DND-41 (cell line): ENCODE measurements around the gene KRT73.

Source experiments
- ATAC-seq: fragments of 200-7000 bp; cut with Tn5 transposase; 3 replicates; pipeline ENCODE4 v1.9.1; 2021; ENCODE audit warnings: low read depth; ENCODE audit not compliant: insufficient read depth
- DNase-seq: peaks from one replicate; pipeline ENCODE4 v3.0.0-alpha.2; 2020
- H2AFZ ChIP-seq: 2 replicates; pipeline ENCODE4 v1.6.0; 2012; ENCODE audit warnings: low read depth, low read length
- H3K27ac ChIP-seq: 2 replicates; pipeline ENCODE4 v1.5.1; 2012; ENCODE audit warnings: low read length, inconsistent platforms
- H3K27me3 ChIP-seq: fragments of 200-600 bp; sonication (generic); 2 replicates; pipeline ENCODE4 v1.6.0; 2012; ENCODE audit warnings: low read length, mild to moderate bottlenecking, inconsistent platforms; ENCODE audit not compliant: insufficient read depth, poor library complexity
- H3K36me3 ChIP-seq: 2 replicates; pipeline ENCODE4 v1.5.1; 2012; ENCODE audit warnings: low read length, inconsistent platforms; ENCODE audit not compliant: insufficient read depth
- H3K4me1 ChIP-seq: 2 replicates; pipeline ENCODE4 v1.5.1; 2012; ENCODE audit warnings: mild to moderate bottlenecking, low read length; ENCODE audit not compliant: insufficient read depth
- H3K4me2 ChIP-seq: 2 replicates; pipeline ENCODE4 v1.6.0; 2012; ENCODE audit warnings: mild to moderate bottlenecking, moderate library complexity, low read length, inconsistent platforms; ENCODE audit not compliant: insufficient read depth
- H3K4me3 ChIP-seq, 2 experiments: fragments of 200-600 bp in 1 of 2; shearing (Covaris generic) in 1 of 2; 2 replicates each; pipeline ENCODE4 v1.5.1; 2012 to 2016; ENCODE audit warnings: inconsistent platforms in 2 of 2, low read length in 2 of 2, mild to moderate bottlenecking in 2 of 2, low read depth in 1 of 2, moderate library complexity in 1 of 2
- H3K79me2 ChIP-seq: 2 replicates; pipeline ENCODE4 v1.6.0; 2012; ENCODE audit warnings: low read length, inconsistent platforms; ENCODE audit not compliant: insufficient read depth
- H3K9ac ChIP-seq: 2 replicates; pipeline ENCODE4 v1.6.0; 2012; ENCODE audit warnings: low read depth, mild to moderate bottlenecking, inconsistent platforms, low read length, moderate library complexity
- H3K9me3 ChIP-seq: 2 replicates; pipeline ENCODE4 v1.5.1; 2012; ENCODE audit warnings: low read length, moderate library complexity, mild to moderate bottlenecking, inconsistent platforms; ENCODE audit not compliant: insufficient read depth, severe bottlenecking
- H4K20me1 ChIP-seq: 2 replicates; pipeline ENCODE4 v1.6.0; 2012; ENCODE audit warnings: low read length; ENCODE audit not compliant: insufficient read depth
- CTCF ChIP-seq: IDR thresholded peaks from 2 replicates; pipeline ENCODE4 v1.5.1; 2012; ENCODE audit warnings: borderline replicate concordance, low read length, moderate library complexity, mild to moderate bottlenecking; ENCODE audit not compliant: poor library complexity, severe bottlenecking; ENCODE audit errors: extremely low read depth
- EZH2 ChIP-seq: IDR thresholded peaks from 3 replicates; pipeline ENCODE4 v1.6.1; 2012; ENCODE audit warnings: borderline replicate concordance, low read depth, mild to moderate bottlenecking, moderate library complexity, low read length, inconsistent platforms; ENCODE audit not compliant: severe bottlenecking

The KRT73 gene

GRCh38 chr12:52614381-52615207, 3.8 kb downstream of the KRT73 start:
- H3K9ac ChIP-seq = no peak overlapping the region
- no peak for ATAC-seq
- TF ChIP-seq CTCF (no peak), EZH2 (no peak)
- H3K4me3 ChIP-seq = no peak overlapping the region
- no peaks in the 10 kb centered on the region; the same call in 1 of the 2 replicates for H4K20me1 ChIP-seq
- no peak for DNase-seq
- no peak overlapping the region for H3K4me2 ChIP-seq
- no peaks in the 10 kb centered on the region for H3K4me1 ChIP-seq
- H3K36me3 ChIP-seq = no peaks in the 10 kb centered on the region
- no peaks in the 10 kb centered on the region for H3K9me3 ChIP-seq
- peaks cover 13% of the 10 kb centered on the region for H3K27me3 ChIP-seq
- no peak overlapping the region for H3K27ac ChIP-seq
- H3K79me2 ChIP-seq = no peaks in the 10 kb centered on the region
- no peak overlapping the region for H2AFZ ChIP-seq

GRCh38 chr12:52613384-52614030, 4.9 kb downstream of the KRT73 start:
- Histone ChIP-seq H3K79me2 (no peaks in the 10 kb centered on the region), H3K4me1 (no peaks in the 10 kb centered on the region), H3K27me3 (peaks cover 20% of the 10 kb centered on the region), H2AFZ (no peak overlapping the region), H3K27ac (no peak overlapping the region), H4K20me1 (no peaks in the 10 kb centered on the region; the same call in 1 of the 2 replicates), H3K36me3 (no peaks in the 10 kb centered on the region), H3K9ac (no peak overlapping the region), H3K4me3 (no peak overlapping the region), H3K9me3 (no peaks in the 10 kb centered on the region), H3K4me2 (no peak overlapping the region)
- TF ChIP-seq EZH2 = no peak
- TF ChIP-seq CTCF = no peak
- DNase-seq (no peak), ATAC-seq (no peak)

GRCh38 chr12:52612431-52613383, 5.7 kb downstream of the KRT73 start:
- Histone ChIP-seq H3K79me2 (no peaks in the 10 kb centered on the region), H3K4me3 (no peak overlapping the region), H3K4me2 (no peak overlapping the region), H3K9me3 (no peaks in the 10 kb centered on the region), H3K36me3 (no peaks in the 10 kb centered on the region), H3K27ac (no peak overlapping the region), H3K4me1 (no peaks in the 10 kb centered on the region), H3K9ac (no peak overlapping the region), H2AFZ (no peak overlapping the region), H3K27me3 (peaks cover 28% of the 10 kb centered on the region), H4K20me1 (peaks cover 3% of the 10 kb centered on the region; the same call in 1 of the 2 replicates)
- TF ChIP-seq EZH2 (no peak), CTCF (no peak)
- DNase-seq (no peak), ATAC-seq (no peak)
